GM18520 (cell line): ENCODE data around the gene KRT15.
"Not testable (repeated sequence)": the region's sequence is repeated elsewhere in the genome, so short reads cannot be mapped to it uniquely, and the experiment has no call there.

Source experiments
- ATAC-seq: cut with Tn5 transposase; IDR thresholded peaks from one replicate; pipeline ENCODE4 v1.9.1; 2021; ENCODE audit not compliant: unreplicated experiment

Gene KRT15

DNA sequence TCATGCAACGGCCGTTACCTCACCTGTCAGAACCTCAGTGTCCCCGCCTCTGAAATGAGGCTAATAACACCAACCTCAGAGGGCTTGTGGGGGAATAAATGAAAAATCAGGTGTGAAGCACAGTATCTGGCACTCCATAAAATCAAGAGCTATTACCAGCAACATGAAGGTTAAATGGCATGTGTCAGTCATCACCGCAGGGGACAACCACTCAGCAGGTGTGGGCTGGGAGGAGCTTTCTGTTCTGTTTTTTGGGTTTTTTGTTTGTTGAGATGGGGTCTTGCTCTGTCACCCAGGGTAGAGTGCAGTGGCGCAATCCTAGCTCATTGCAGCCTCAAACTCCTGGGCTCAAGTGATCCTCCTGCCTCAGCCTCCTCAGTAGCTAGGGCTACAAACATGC, 26.2 kb upstream of the KRT15 start:
- ATAC-seq: no peak

DNA sequence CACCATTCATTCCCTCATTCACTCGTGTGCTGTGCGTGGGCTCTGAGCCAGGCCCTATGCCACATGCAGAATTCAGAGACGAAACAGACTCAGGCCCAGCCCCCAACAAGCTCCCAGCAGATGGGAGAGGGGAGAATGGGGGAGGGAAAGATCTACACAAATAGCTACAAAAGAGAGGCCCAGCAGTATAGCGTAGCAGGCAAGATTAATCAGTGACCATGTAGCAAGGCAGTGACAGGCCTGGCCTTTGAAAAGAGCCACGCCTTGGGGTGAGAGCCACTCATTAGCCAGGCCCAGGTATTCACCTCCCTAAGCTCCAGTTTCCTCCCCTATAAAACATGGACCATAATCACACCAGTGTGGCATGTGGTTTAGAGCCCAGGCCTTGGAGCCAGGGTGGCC, 25.8 kb upstream of the KRT15 start:
- ATAC-seq: no peak

DNA sequence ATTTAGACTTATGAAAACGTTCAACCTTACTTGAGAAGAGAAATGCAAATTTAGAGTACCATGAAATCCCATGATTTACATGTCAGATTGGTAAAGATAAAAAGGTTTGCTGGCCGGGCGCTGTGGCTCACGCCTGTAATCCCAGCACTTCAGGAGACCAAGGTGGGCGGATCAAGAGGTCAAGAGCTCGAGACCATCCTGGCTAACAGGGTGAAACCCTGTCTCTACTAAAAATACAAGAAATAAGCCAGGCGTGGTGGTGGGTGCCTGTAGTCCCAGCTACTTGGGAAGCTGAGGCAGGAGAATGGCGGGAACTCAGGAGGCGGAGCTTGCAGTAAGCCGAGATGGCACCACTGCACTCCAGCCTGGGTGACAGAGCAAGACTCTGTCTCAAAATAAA, 24.1 kb upstream of the KRT15 start:
- ATAC-seq: not testable (repeated sequence)

DNA sequence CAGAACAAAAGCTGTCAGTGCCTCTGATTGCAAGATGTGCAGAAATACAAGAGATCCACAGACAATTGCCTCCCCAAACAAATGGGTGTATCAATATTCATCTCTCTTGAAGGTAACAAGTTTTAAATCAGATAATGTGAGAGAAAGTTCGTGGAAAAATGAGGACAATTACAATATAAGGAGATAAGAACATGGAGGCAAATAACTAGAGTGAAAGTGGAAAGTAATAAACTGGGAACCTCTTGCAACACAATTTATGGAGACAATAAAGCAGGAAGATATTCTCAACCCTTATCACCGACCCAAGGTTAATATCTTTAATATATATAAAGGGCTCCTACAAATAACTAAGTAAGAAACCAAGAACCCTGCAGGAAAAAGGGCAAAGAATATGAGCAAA, 23.7 kb upstream of the KRT15 start:
- ATAC-seq: no peak

DNA sequence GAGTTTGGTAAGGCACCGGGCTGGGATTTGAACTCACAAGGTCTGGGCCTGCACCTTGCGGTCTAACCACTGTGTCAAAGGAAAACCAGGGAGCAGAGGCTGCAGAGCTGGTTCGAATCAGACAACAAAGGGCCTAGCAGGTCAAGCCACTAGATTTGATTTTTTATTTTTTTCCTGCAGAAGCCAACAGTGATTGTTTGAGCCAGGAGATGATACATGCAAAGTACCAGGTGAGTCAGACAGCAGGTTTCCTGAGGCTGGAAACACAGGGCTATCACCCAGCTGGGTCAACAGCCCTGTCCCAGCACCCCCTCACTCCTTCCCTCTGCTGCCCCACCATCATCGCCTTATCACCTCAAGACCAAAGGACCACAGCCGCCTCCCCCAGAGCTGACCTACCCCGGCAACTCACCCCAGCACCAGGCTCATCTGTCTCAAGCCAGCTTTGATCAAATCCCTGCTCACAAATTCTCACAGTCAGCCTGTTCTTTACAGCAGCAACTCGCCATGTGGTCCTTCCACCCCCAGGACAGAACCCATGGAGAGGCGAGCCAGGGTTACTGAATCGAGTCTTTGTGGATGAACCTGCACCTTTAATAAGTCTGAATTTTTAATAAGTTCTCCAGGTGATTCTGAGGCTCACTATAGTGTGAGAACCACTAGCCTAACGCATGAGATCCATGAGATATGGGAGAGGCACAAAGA, 22.4 kb upstream of the KRT15 start:
- ATAC-seq: no peak

- no peak for ATAC-seq
These were observed 21.4 kb upstream of the KRT15 start for GRCh38 chr17:41539979-41540701.

DNA sequence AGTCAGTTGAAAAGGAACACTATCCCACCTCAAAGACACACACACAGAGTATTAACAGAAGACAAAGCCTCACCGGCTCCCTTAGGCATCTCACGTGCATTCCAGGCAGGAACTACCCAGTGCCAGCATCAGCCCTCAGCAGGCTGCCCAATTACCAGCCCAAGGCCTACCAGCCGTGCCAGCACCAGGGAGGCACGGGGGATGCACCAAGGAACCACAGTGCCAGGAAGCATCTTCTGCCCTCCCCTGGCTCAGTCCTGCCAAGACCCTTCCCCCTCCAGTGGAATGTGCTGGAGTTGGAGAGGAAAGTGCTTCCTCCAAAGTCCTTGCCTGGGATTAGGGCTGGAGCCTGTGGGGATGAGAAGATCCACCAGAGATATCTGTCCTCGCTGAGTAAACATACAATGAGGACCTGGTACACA, 20.4 kb upstream of the KRT15 start:
- no peak for ATAC-seq

- ATAC-seq: no peak
These were observed 19.9 kb upstream of the KRT15 start for GRCh38 chr17:41538565-41538991.

DNA sequence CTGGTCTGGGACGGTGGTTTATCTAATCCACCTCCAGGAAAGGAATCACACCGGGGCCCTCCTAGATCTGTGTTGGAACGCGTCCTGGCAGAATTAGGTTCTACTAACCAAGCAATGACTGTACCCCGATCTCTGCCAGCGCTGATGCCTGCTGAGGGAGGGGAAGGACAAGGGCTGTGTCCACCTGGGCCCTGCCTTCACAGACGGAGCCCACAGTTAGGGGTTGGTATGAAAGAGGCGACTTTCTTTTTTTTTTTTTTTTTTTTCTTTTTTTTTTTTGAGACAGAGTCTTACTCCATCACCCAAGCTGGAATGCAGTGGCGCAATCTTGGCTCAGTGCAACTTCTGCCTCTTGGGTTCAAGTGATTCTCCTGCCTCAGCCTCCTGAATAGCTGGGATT, 19.3 kb upstream of the KRT15 start:
- no peak for ATAC-seq

- ATAC-seq: no peak
These were observed 18.9 kb upstream of the KRT15 start for GRCh38 chr17:41537614-41537954.

DNA sequence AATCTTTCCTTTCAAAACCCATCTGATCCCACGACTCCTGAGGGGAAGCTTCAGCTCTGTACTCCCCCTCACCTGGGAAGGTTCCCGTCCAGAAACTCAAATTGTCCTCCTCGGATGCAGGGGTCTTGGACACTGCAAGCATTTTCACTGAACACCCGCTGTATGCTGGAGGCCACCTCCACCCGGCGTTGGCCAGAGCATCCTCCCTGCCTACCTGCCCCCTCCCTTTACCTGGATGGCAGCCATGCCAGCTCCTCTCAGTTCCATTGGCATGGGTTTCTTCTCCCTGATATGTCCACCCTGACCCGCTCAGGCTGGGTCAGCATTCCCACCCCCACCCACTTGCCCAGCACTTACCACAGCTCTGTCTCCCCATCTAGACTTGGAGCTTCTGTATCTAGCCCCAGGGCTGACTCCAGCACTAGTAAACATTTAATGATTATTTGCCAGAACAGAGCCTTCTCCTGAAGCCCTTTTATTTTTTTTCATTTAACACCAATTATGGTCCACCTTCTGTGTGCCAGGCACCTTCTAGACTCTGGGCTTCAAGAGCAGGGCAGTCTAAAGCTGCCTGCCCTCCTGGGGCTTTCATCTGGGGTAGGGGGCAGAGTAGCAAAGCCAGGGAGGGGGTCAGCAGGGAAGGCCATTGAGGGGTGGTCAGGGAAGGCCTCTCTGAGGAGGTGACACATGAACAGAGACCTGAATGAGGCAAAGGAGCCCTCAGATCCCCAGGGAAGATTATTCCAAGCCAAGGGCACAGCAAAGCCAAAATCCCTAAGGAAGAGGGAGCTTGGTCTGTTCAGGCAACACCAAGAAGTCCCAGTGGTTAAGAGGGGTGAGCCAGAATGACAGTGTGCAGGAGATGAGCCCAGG, 18.3 kb upstream of the KRT15 start:
- ATAC-seq: no peak

DNA sequence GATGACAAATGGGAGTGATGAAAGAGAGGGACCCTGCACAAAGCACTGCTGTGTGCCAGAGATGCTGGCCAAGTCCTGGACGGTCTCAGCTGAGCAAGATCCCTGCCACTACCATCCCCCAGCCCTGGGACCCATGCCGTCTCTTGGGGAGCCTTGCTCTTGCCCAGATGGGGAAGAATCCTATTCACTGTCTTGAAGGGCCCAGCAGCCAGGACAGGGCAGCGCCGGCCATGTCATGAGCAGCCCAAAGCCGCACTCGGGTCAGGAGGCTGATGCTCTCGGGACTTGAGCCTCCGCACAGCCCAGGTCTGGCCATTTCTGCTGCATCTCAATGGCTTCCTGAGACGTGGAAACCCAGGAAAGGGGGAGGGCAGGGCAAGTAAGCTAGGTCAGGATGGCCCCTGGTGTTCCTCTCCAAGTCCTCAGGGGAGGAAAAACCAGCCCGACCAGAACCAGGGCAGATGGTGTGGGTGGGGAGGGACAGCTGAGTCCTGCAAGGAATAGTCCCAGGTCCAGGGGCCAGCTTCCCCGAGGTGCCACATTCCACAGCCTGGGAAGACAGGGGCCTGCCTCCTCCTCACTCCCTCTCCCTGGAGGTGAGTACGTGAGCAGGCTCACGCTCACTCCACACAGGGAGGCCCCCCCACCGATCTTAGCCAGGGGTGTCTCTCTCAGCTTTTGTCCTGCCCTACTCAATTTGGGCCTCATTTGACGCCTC, 17.2 kb upstream of the KRT15 start:
- ATAC-seq: no peak

GRCh38 chr17:41534899-41535546, 16.3 kb upstream of the KRT15 start:
- no peak for ATAC-seq

GRCh38 chr17:41533613-41534012, 14.9 kb upstream of the KRT15 start:
- no peak for ATAC-seq

- ATAC-seq: no peak
These were observed 14.4 kb upstream of the KRT15 start for GRCh38 chr17:41532947-41533570.

DNA sequence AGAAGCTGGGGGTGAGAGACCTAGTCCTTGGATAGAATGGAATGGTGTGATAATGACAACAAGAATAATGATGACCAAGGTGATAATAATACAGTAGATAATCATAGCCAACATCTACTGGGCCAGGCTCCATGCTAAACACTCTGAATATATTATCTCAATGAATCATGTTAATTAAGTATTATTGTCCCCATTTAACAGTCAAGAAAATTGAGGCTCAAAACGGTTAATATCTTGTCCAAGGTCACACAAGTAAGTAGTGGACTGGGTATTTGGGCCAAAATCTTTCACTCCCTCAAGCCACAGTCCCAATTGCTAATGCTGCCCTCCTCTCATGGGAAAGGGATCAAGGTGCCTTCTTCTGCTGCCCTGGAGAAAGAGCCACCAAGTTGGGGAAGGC, 13.3 kb upstream of the KRT15 start:
- ATAC-seq: no peak

- no peak for ATAC-seq
These were observed 11.7 kb upstream of the KRT15 start for GRCh38 chr17:41530062-41531048.

DNA sequence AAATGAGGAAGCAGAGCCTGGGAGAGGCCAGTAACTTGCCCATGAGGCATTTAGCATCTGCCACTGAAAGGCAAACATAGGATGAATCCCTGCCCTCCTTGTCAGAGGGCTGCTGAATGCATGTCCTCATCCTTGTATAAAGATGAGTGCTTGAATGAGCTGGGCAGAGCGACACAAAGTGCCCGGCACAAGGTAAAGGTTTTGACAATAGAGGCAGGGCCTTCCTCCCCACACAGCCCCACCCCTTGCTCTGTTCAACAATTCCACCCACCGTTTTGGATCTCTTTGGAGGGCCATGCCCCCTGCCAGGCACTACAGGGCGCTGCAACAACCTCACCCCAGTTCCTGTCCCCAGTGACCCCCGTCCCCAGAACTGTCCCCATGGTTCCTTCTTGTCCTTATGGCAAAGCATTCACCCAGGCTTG, 10.8 kb upstream of the KRT15 start:
- no peak for ATAC-seq

GRCh38 chr17:41528959-41529353, 10.3 kb upstream of the KRT15 start:
- ATAC-seq: no peak
